Endothelial cell of umbilical vein (primary cell): ENCODE results near the gene ARHGAP20. TPM values are rescaled to one million over a fixed set of nuclear protein-coding genes. Genes with fewer than 3 reads are reported as not detected.

Experiments used
- BruUV-seq: library from RNA; stranded (reverse); fragments of 400-500 nt; replicated peaks from 2 replicates; lab custom pipeline; 2021; lab: Mats Ljungman, UMichigan
- CTCF ChIA-PET: fragments of 300-600, 350-600 bp; sonication (Branson Sonifier 250); formaldehyde crosslinking; loops from one replicate; lab custom pipeline; 2021; ENCODE audit warnings: antibody characterized with exemption, inconsistent platforms; lab: Charles Lee
- POLR2A ChIA-PET: fragments of 300-600, 350-600 bp; sonication (Branson Sonifier 250); formaldehyde crosslinking; loops from one replicate; lab custom pipeline; 2021; ENCODE audit warnings: antibody characterized with exemption, inconsistent platforms; lab: Charles Lee
- DNase-seq: peaks from one replicate; pipeline ENCODE4 v3.0.0-alpha.2; 2011; ENCODE audit warnings: low read depth, low spot score
- FAIRE-seq: peaks from 2 replicates; lab custom pipeline; 2011; peaks lifted over from hg19 to GRCh38; lab: Jason Lieb, UNC
- H2AFZ ChIP-seq: 2 replicates; pipeline ENCODE4 v1.6.0; 2012; ENCODE audit warnings: low read depth, low read length, control low read depth, inconsistent platforms
- H3K27ac ChIP-seq: 2 replicates; pipeline ENCODE4 v1.5.1; 2011; ENCODE audit warnings: low read depth, mild to moderate bottlenecking, control low read depth, low read length, moderate library complexity; ENCODE audit not compliant: insufficient read depth
- H3K27me3 ChIP-seq, 2 experiments: 2 replicates each; pipeline versions ENCODE4 v1.6.0 to v1.6.1; 2011; ENCODE audit warnings: low read length in 2 of 2, mixed read lengths in 1 of 2; ENCODE audit not compliant: control insufficient read depth in 2 of 2, insufficient read depth in 2 of 2
- H3K36me3 ChIP-seq, 2 experiments: 2 replicates in 1 of 2; 3 replicates in 1 of 2; pipeline ENCODE4 v1.5.1; 2011; ENCODE audit warnings: low read length in 2 of 2, mild to moderate bottlenecking in 1 of 2, moderate library complexity in 1 of 2; ENCODE audit not compliant: control insufficient read depth in 2 of 2, insufficient read depth in 2 of 2; ENCODE audit errors: extremely low read depth in 1 of 2
- H3K4me1 ChIP-seq: 3 replicates; pipeline ENCODE4 v1.5.1; 2011; ENCODE audit warnings: mild to moderate bottlenecking, low read length; ENCODE audit not compliant: control insufficient read depth, insufficient read depth; ENCODE audit errors: extremely low read depth
- H3K4me2 ChIP-seq: 2 replicates; pipeline ENCODE4 v1.6.1; 2011; ENCODE audit warnings: low read length, control low read depth, mixed read lengths; ENCODE audit not compliant: insufficient read depth
- H3K4me3 ChIP-seq, 3 experiments: fragments of 200-600 bp in 1 of 3; sonication (generic), shearing (Covaris generic) in 1 of 3; replicated peaks in 1 of 3; 2 replicates each; pipeline ENCODE4 v1.5.1; 2011 to 2016; ENCODE audit warnings: control low read depth in 3 of 3, low read length in 3 of 3, mild to moderate bottlenecking in 2 of 3, inconsistent platforms in 1 of 3, low read depth in 1 of 3, moderate library complexity in 1 of 3; ENCODE audit not compliant: insufficient read depth in 1 of 3
- H3K79me2 ChIP-seq: 2 replicates; pipeline ENCODE4 v1.6.0; 2012; ENCODE audit warnings: low read length, inconsistent platforms; ENCODE audit not compliant: control insufficient read depth, insufficient read depth
- H3K9ac ChIP-seq: replicated peaks from 2 replicates; pipeline ENCODE3; 2011; ENCODE audit warnings: low read length, control low read depth; ENCODE audit not compliant: insufficient read depth; ENCODE audit errors: extremely low read depth
- H3K9me1 ChIP-seq: replicated peaks from 3 replicates; pipeline ENCODE4 v1.6.0; 2011; ENCODE audit warnings: mild to moderate bottlenecking, low read length; ENCODE audit not compliant: control insufficient read depth, insufficient read depth; ENCODE audit errors: extremely low read depth
- H3K9me3 ChIP-seq: replicated peaks from 2 replicates; pipeline ENCODE4 v1.5.1; 2012; ENCODE audit warnings: low read length, inconsistent platforms; ENCODE audit not compliant: control insufficient read depth, insufficient read depth
- H4K20me1 ChIP-seq: replicated peaks from 2 replicates; pipeline ENCODE3; 2011; ENCODE audit warnings: mild to moderate bottlenecking, low read length; ENCODE audit not compliant: control insufficient read depth, insufficient read depth; ENCODE audit errors: extremely low read depth
- CTCF ChIP-seq, 2 donors: IDR thresholded peaks; 1 replicate in 1 of 2; 2 replicates in 1 of 2; pipeline ENCODE4 v1.5.1; 2011; ENCODE audit warnings: low read length in 2 of 2, mild to moderate bottlenecking in 2 of 2, moderate library complexity in 2 of 2, control low read depth in 1 of 2, inconsistent platforms in 1 of 2, low read depth in 1 of 2; ENCODE audit not compliant: insufficient read depth in 1 of 2; ENCODE audit errors: extremely low read depth in 1 of 2
- EZH2 ChIP-seq: IDR thresholded peaks from 2 replicates; pipeline ENCODE4 v1.6.1; 2012; ENCODE audit warnings: borderline replicate concordance, low read depth, mild to moderate bottlenecking, moderate library complexity, low read length, inconsistent platforms; ENCODE audit not compliant: severe bottlenecking
- FOS ChIP-seq: IDR thresholded peaks from 2 replicates; pipeline ENCODE4 v1.6.1; 2011; ENCODE audit warnings: mild to moderate bottlenecking, low read length, moderate library complexity, borderline replicate concordance; ENCODE audit not compliant: insufficient read depth
- GATA2 ChIP-seq: IDR thresholded peaks from 2 replicates; pipeline ENCODE4 v1.7.0; 2011; ENCODE audit warnings: low read depth, mild to moderate bottlenecking, moderate library complexity, mixed read lengths, low read length; ENCODE audit not compliant: insufficient read length, insufficient read depth
- JUN ChIP-seq: IDR thresholded peaks from 2 replicates; pipeline ENCODE4 v1.6.1; 2011; ENCODE audit warnings: borderline replicate concordance, low read depth; ENCODE audit not compliant: insufficient read length, insufficient read depth
- MAX ChIP-seq: IDR thresholded peaks from 2 replicates; pipeline ENCODE4 v1.6.1; 2011; ENCODE audit not compliant: insufficient read depth, insufficient read length
- MYC ChIP-seq: IDR thresholded peaks from one replicate; pipeline ENCODE4 v1.6.1; 2011; ENCODE audit warnings: mild to moderate bottlenecking, low read depth, low read length
- POLR2A ChIP-seq: IDR thresholded peaks from 2 replicates; pipeline ENCODE4 v1.6.1; 2012; ENCODE audit warnings: low read depth, mild to moderate bottlenecking, control low read depth, low read length
- POLR2AphosphoS5 ChIP-seq: IDR thresholded peaks from 2 replicates; pipeline ENCODE4 v1.6.1; 2012; ENCODE audit warnings: low read depth, mild to moderate bottlenecking, control low read depth, low read length, moderate library complexity; ENCODE audit not compliant: insufficient read depth
- dilution Hi-C: fragments of 300-500 bp; cut with MboI; formaldehyde crosslinking; loops from one replicate; pipeline ENCODE4 v1.15.0; 2019; ENCODE audit warnings: low sequenced_read_pairs; ENCODE audit not compliant: extremely low pct_ligation_motif_present
- intact Hi-C: fragments of 100-400 bp; cut with micrococcal nuclease; formaldehyde crosslinking; loops from one replicate; pipeline ENCODE4 v1.10.0; 2022
- polyA plus RNA-seq, 4 experiments: library from polyadenylated mRNA; depleted of rRNA in 3 of 4; stranded (reverse) in 3 of 4; unstranded in 1 of 4; fragments of >200 nt; gene quantifications; 2 replicates each; pipeline versions ENCODE4 v1.2.1 to v1.2.3, GENCODE V29; 2011 to 2012; ENCODE audit warnings: missing spikeins in 1 of 4
- total RNA-seq: library from RNA; stranded (reverse); gene quantifications from 2 replicates; pipeline ENCODE4 v1.2.3, GENCODE V29; 2021

ARHGAP20 gene
- total and polyA plus RNA-seq, 2 donors (not counting 3 experiments of a cell fraction or from before 2014, with no cell fraction given), result 0.51 to 1.1 TPM

GRCh38 chr11:110720431-110721275 lies 8.4 kb upstream of the ARHGAP20 start:
- FAIRE-seq, result no peak
- no peaks in the 10 kb centered on the region for H4K20me1 ChIP-seq
- H3K4me3 ChIP-seq, result no peak overlapping the region
- BruUV-seq, result no TSS peak
- no peaks in the 10 kb centered on the region for H3K36me3 ChIP-seq
- H3K79me2 ChIP-seq, result no peaks in the 10 kb centered on the region
- no peaks in the 10 kb centered on the region for H3K9me3 ChIP-seq
- no peak overlapping the region for H2AFZ ChIP-seq
- H3K9ac ChIP-seq, result no peak overlapping the region
- H3K4me1 ChIP-seq, result no peaks in the 10 kb centered on the region
- dilution Hi-C loops, result no loop called here
- H3K4me2 ChIP-seq, result no peak overlapping the region
- TF ChIP-seq POLR2AphosphoS5 (no peak), POLR2A (no peak), GATA2 (no peak), MYC (no peak), MAX (no peak), EZH2 (no peak), CTCF (IDR thresholded peaks at IDR 0.05; ENCODE audit: extremely low read depth in 1 of 2, insufficient read depth in 1 of 2, low read depth in 1 of 2, low read length in 2 of 2) (no peak), JUN (no peak), FOS (no peak)
- CTCF ChIA-PET, result no interaction called here
- H3K9me1 ChIP-seq, result no peaks in the 10 kb centered on the region
- no peak overlapping the region for H3K27ac ChIP-seq
- H3K27me3 ChIP-seq, result no peaks in the 10 kb centered on the region
- POLR2A ChIA-PET, result no interaction called here
- DNase-seq, result no peak
- intact Hi-C loops, result no loop called here
